ENCODE results near the gene MYO1E. TPM values are rescaled to one million over a fixed set of nuclear protein-coding genes. Genes with fewer than 3 reads are reported as not detected.

MYO1E gene
- total and polyA plus RNA-seq, 2 of the 4 experiments (the other 2 are of a cell fraction) = 13.4 to 37.3 TPM

DNA sequence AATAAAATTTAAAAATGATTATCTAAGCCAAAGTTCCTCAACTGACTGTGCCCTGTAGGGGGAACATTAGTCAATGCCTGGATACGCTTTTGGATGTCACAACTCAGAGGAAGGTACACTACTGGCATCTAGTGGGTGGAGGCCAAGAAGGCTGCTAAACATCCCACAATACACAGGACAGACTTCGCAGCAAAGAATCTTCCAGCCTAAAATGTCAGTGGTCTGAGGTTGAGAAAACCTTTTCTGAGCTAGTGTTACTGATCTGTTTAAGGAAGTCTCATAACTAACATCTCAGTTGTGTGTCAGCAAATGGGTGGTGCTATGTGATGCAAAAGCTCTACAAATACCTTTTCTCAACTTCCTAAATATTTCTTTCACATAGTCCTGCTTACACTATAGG, 186.9 kb downstream of the MYO1E start:
- H2BK15ac ChIP-seq (ENCODE audit: low read depth, low read length) = peak overlapping the region; percentile 11; the same call in 1 of the 3 replicates
- H3K56ac ChIP-seq (ENCODE audit: extremely low read depth, insufficient read depth, low read length) = no peak overlapping the region
- ATAC-seq (ENCODE audit: low read depth) = no peak
- BruUV-seq (replicated peaks) = no TSS peak
- no peak overlapping the region for H2AFZ ChIP-seq (replicated peaks; ENCODE audit: low read length, poor library complexity)
- ChIA-PET POLR2A (ENCODE audit: unreplicated experiment) (no interaction called here), CTCF (no interaction called here)
- intact Hi-C loops (cut with micrococcal nuclease) (no loop called here), dilution Hi-C loops (cut with HindIII; ENCODE audit: low sequenced_read_pairs, unreplicated experiment) (no loop called here), in situ Hi-C loops (cut with MboI; ENCODE audit: low sequenced_read_pairs) (no loop called here)
- H3K4ac ChIP-seq (ENCODE audit: low read depth, low read length) = 0 out of 2 replicates have a peak overlapping the region, but pooled peaks have one; percentile 50
- peaks cover 7% of the 10 kb centered on the region; the same call in 1 of the 2 replicates for H3K36me3 ChIP-seq (ENCODE audit: control insufficient read depth, insufficient read depth, low read length)
- no peaks in the 10 kb centered on the region for H4K20me1 ChIP-seq (ENCODE audit: insufficient read depth, low read length)
- H3K9ac ChIP-seq (ENCODE audit: low read depth, low read length) = no peak overlapping the region
- WGBS, 2 experiments (ENCODE audit: extremely low coverage in 2 of 2, insufficient read length in 1 of 2) = no CpG with 5 or more reads among the region's 2 CpGs
- peaks cover 8% of the 10 kb centered on the region; the same call in 1 of the 2 replicates for H3K9me1 ChIP-seq (ENCODE audit: insufficient read depth, low read length)
- H2BK120ac ChIP-seq (ENCODE audit: low read depth, low read length) = 0 out of 2 replicates have a peak overlapping the region, but pooled peaks have one; percentile 1
- H3K23ac ChIP-seq (ENCODE audit: low read depth, low read length) = no peak overlapping the region
- H2AK9ac ChIP-seq (replicated peaks; ENCODE audit: low read depth, low read length, poor library complexity) = no peak overlapping the region
- no peak for DNase-seq
- H3K18ac ChIP-seq (ENCODE audit: low read depth, low read length) = no peak overlapping the region
- H3K27me3 ChIP-seq (ENCODE audit: control insufficient read depth, insufficient read depth, low read length) = no peaks in the 10 kb centered on the region
- TF ChIP-seq, protein P1, sequence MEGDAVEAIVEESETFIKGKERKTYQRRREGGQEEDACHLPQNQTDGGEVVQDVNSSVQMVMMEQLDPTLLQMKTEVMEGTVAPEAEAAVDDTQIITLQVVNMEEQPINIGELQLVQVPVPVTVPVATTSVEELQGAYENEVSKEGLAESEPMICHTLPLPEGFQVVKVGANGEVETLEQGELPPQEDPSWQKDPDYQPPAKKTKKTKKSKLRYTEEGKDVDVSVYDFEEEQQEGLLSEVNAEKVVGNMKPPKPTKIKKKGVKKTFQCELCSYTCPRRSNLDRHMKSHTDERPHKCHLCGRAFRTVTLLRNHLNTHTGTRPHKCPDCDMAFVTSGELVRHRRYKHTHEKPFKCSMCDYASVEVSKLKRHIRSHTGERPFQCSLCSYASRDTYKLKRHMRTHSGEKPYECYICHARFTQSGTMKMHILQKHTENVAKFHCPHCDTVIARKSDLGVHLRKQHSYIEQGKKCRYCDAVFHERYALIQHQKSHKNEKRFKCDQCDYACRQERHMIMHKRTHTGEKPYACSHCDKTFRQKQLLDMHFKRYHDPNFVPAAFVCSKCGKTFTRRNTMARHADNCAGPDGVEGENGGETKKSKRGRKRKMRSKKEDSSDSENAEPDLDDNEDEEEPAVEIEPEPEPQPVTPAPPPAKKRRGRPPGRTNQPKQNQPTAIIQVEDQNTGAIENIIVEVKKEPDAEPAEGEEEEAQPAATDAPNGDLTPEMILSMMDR (conservative IDR thresholded peaks at IDR 0.05; ENCODE audit: low read depth, low read length) = 0 out of 2 replicates have a peak, but pooled peaks have one; percentile 2
- TF ChIP-seq, protein P2, sequence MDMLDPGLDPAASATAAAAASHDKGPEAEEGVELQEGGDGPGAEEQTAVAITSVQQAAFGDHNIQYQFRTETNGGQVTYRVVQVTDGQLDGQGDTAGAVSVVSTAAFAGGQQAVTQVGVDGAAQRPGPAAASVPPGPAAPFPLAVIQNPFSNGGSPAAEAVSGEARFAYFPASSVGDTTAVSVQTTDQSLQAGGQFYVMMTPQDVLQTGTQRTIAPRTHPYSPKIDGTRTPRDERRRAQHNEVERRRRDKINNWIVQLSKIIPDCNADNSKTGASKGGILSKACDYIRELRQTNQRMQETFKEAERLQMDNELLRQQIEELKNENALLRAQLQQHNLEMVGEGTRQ (IDR thresholded peaks at IDR 0.05; ENCODE audit: low read depth, low read length) = no peak
- H3K27ac ChIP-seq (ENCODE audit: insufficient read depth, low read length) = no peak overlapping the region
- 0 out of 2 replicates have a peak overlapping the region, but pooled peaks have one; percentile 6 for H4K91ac ChIP-seq (ENCODE audit: insufficient read depth, low read depth, low read length)
- H3K4me1 ChIP-seq (ENCODE audit: control insufficient read depth, insufficient read depth, low read length) = peaks cover 2% of the 10 kb centered on the region; the same call in 1 of the 2 replicates
- H3K14ac ChIP-seq (replicated peaks; ENCODE audit: low read depth, low read length) = 0 out of 2 replicates have a peak overlapping the region, but pooled peaks have one; percentile 46
- H4K8ac ChIP-seq (ENCODE audit: low read depth in 2 of 2, low read length in 2 of 2) = no peak overlapping the region
- H2AK5ac ChIP-seq (ENCODE audit: low read depth, low read length) = peak overlapping the region; percentile 79; the same call in 1 of the 2 replicates
- H3K9me3 ChIP-seq (ENCODE audit: control insufficient read depth, insufficient read depth, low read length) = peaks cover 5% of the 10 kb centered on the region
- peak overlapping the region; percentile 26 for H2BK5ac ChIP-seq (ENCODE audit: low read depth, low read length, poor library complexity, severe bottlenecking)
- H3K4me2 ChIP-seq (ENCODE audit: low read depth, low read length) = no peak overlapping the region
- no peak overlapping the region for H4K5ac ChIP-seq (ENCODE audit: low read depth, low read length)
- no peak overlapping the region for H3K4me3 ChIP-seq (ENCODE audit: insufficient read depth, low read depth, low read length)
- peak overlapping the region; percentile 1; the same call in 1 of the 2 replicates for H2BK20ac ChIP-seq (ENCODE audit: low read depth, low read length)
- peaks cover 8 to 24% of the 10 kb centered on the region in 2 experiments; a peak in 3 of 4 replicates for H3K79me1 ChIP-seq (ENCODE audit: low read depth in 1 of 2, low read length in 2 of 2)

All from IMR-90 (cell line).